Measurements from ENCODE around the gene PPP1R1C.

PPP1R1C gene

GRCh38 chr2:182064019-182064778, 78.5 kb downstream of the PPP1R1C start:
- FAIRE-seq = no peak

GRCh38 chr2:182066400-182067087, 80.9 kb downstream of the PPP1R1C start:
- no peak for FAIRE-seq

GRCh38 chr2:182067393-182067792, 81.7 kb downstream of the PPP1R1C start:
- no peak for FAIRE-seq

GRCh38 chr2:182068811-182069210, 83.2 kb downstream of the PPP1R1C start:
- no peak for FAIRE-seq

- no peak for FAIRE-seq
Measured at GRCh38 chr2:182069416-182069815, 83.8 kb downstream of the PPP1R1C start.

GRCh38 chr2:182069908-182070307, 84.3 kb downstream of the PPP1R1C start:
- no peak for FAIRE-seq

- no peak for FAIRE-seq
Measured at GRCh38 chr2:182070736-182071135, 85.1 kb downstream of the PPP1R1C start.

GRCh38 chr2:182072861-182073260, 87.2 kb downstream of the PPP1R1C start:
- no peak for FAIRE-seq

- no peak for FAIRE-seq
Measured at GRCh38 chr2:182073613-182074012, 88.0 kb downstream of the PPP1R1C start.

GRCh38 chr2:182077023-182077422, 91.4 kb downstream of the PPP1R1C start:
- FAIRE-seq = no peak

GRCh38 chr2:182077448-182078142, 91.9 kb downstream of the PPP1R1C start:
- no peak for FAIRE-seq

GRCh38 chr2:182078988-182079602, 93.4 kb downstream of the PPP1R1C start:
- no peak for FAIRE-seq

GRCh38 chr2:182080493-182080892, 94.8 kb downstream of the PPP1R1C start:
- no peak for FAIRE-seq

GRCh38 chr2:182081602-182082260, 96.1 kb downstream of the PPP1R1C start:
- FAIRE-seq = no peak

GRCh38 chr2:182088681-182089320, 103.1 kb downstream of the PPP1R1C start:
- no peak for FAIRE-seq

- no peak for FAIRE-seq
Measured at GRCh38 chr2:182090486-182090885, 104.8 kb downstream of the PPP1R1C start.

GRCh38 chr2:182097571-182098164, 112.0 kb downstream of the PPP1R1C start:
- FAIRE-seq = no peak

- no peak for FAIRE-seq
Measured at GRCh38 chr2:182098648-182099047, 113.0 kb downstream of the PPP1R1C start.

GRCh38 chr2:182101263-182101662, 115.6 kb downstream of the PPP1R1C start:
- no peak for FAIRE-seq

- FAIRE-seq = no peak
Measured at GRCh38 chr2:182103526-182103925, 117.9 kb downstream of the PPP1R1C start.

- FAIRE-seq = no peak
Measured at GRCh38 chr2:182110347-182110746, 124.7 kb downstream of the PPP1R1C start.

GRCh38 chr2:182113334-182113733, 127.7 kb downstream of the PPP1R1C start:
- FAIRE-seq = no peak

All from TTC549 (cell line).